ENCODE measurements around the gene CPN1. TPM values are rescaled to one million over a fixed set of nuclear protein-coding genes. Genes with fewer than 3 reads are reported as not detected.
"Not testable (repeated sequence)": the region's sequence is repeated elsewhere in the genome, so short reads cannot be mapped to it uniquely, and the experiment has no call there.

Gene CPN1
- 0.16 TPM for total RNA-seq
- polyA plus RNA-seq: 0.05 TPM

DNA sequence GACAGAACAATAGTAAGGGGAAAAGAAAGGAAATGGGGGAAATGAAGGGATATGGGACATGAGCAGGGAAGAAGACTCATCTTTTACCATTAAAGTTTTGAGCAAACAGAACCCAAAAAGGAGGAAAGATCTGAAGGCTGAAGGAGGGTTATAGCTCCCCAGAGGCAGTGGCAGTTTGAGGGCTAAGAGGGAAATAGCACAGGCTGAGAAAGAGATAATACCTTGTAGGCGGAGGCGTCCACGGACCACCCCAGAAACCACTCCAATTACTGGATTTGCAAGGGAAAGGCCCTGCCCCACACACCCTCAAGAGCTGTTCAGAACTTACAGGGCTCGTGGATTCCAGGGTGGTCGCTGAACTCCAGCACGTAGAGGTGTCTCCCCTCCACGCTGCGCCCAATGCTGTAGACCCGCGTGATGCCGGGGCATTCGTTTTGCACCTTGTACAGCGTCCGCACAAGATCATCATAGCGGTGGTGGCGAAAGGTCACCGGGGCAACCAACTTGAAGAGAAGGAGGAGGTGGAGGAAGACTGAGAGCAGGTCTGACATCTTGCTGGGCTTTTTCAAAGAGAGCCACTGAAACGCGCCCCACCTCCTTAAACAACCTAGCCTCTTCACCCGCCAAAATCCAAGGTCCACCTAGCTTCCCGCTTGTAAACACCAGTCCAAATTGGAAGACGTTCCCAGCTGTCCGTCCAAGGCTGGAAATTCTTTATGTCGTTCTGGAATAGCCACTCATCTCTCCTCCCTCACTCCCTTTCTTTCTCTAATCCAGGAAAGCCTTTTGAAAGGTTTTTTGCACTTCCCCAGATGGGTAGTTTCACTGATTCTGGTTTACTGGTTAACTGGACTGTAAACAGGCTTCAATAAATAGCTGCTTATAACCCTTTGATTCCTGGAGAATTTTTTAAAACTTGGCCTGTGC lies at the start of gene CPN1:
CPN1 (minus strand) TSS at position 795 of the 927 bp plus-strand sequence; CDS start at position 551, 244 bp downstream.
- Histone ChIP-seq H3K27ac (ENCODE audit: low read depth) (no peak within 1 kb of the TSS), H3K36me3 (ENCODE audit: insufficient read depth) (no peaks in the 10 kb centered on the region), H3K4me3 (ENCODE audit: low read depth, low read length) (no peak within 1 kb of the TSS), H3K4me1 (ENCODE audit: insufficient read depth) (no peaks in the 10 kb centered on the region)
- DNase-seq (ENCODE audit: extremely low spot score): no peak
- WGBS: 65% methylated on average over 24 of the region's 24 CpGs

DNA sequence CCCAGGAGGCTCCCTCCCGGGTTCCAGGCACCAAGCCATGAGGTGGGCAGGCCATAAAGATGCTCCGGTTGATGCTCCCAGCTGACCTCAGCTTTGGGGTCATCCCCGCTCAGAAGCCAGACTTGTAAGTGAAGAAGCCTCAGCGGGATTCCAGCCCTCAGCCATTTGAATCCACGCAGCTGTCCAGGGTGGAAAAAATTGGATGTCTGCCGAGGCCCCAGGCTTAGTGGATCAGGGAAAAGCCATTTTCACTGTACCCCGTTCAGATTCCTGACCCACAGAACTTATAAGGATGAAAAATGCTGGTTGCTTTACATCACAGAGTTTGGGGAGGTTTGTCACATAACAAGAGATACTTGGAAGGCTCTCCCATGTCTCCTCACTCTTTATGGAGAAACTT lies 49.2 kb upstream of the CPN1 start:
- H3K4me3 ChIP-seq (ENCODE audit: low read depth, low read length): no peak overlapping the region
- H3K27ac ChIP-seq (ENCODE audit: low read depth): no peak overlapping the region
- no peaks in the 10 kb centered on the region for H3K36me3 ChIP-seq (ENCODE audit: insufficient read depth)
- DNase-seq (ENCODE audit: extremely low spot score): peak; percentile 15
- H3K4me1 ChIP-seq (ENCODE audit: insufficient read depth): no peaks in the 10 kb centered on the region
- WGBS: 33% methylated on average over 7 of the region's 7 CpGs

DNA sequence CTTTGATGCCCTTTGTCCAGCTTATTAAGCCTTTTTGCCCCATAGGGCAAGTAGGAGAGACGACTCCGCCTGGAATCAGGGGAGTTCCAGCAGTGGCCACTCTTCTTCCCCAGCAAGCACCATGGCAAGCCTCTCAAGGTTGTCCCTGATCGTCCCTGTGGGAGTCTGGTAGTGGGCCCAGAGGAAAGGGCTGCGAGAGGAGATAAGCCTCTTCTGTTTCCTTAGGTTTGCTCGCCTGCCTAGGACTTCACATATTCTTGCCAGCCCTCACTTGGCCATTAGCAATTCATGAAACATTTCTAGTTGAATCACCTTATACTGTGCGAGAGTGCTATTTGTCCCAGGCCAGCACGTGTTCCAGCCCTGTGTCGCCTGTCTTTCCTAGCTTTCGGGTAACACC lies 47.8 kb upstream of the CPN1 start:
- Histone ChIP-seq H3K36me3 (ENCODE audit: insufficient read depth) (no peaks in the 10 kb centered on the region), H3K4me3 (ENCODE audit: low read depth, low read length) (no peak overlapping the region), H3K4me1 (ENCODE audit: insufficient read depth) (no peaks in the 10 kb centered on the region), H3K27ac (ENCODE audit: low read depth) (no peak overlapping the region)
- 84% methylated on average over 9 of the region's 9 CpGs for WGBS
- DNase-seq (ENCODE audit: extremely low spot score): no peak

DNA sequence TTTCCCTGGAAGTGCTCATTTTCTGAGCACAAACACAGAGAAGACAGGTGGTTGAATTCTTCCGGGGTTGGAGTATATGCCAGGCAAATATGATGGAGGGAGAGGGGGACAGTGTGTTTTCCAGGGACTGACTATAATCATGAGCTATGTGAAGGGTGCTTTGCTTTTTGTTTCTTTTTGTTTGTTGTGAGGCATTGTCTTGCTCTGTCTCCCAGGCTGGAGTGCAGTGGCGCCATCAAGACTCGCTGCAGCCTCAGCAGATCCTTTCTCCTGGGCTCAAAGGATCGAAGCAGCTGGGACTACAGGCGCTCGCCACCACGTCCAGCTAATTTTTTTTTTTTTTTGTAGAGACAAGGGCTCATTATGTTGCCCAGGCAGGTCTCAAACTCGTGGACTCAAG lies 47.3 kb upstream of the CPN1 start:
- DNase-seq (ENCODE audit: extremely low spot score): no peak
- no peak overlapping the region for H3K27ac ChIP-seq (ENCODE audit: low read depth)
- H3K36me3 ChIP-seq (ENCODE audit: insufficient read depth): no peaks in the 10 kb centered on the region
- H3K4me1 ChIP-seq (ENCODE audit: insufficient read depth): no peaks in the 10 kb centered on the region
- 80% methylated on average over 8 of the region's 8 CpGs for WGBS
- H3K4me3 ChIP-seq (ENCODE audit: low read depth, low read length): no peak overlapping the region

DNA sequence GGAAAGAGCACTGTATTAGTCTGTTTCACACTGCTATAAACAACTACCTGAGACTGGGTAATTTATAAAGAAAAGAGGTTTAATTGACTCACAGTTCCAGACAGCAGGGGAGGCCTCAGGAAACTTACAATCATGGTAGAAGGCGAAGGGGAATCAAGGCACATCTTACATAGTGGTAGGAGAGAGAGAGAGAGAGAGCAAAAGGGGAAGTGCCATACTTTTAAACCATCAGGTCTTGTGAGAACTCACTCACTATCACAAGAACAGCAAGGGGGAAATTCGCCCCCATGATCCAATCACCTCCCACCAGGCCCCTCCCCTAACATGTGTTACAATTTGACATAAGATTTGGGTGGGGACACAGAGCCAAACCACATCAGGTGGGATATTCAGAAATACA lies 43.7 kb upstream of the CPN1 start:
- not testable (repeated sequence) for DNase-seq (ENCODE audit: extremely low spot score); H3K4me3 ChIP-seq (ENCODE audit: low read depth, low read length); H3K36me3 ChIP-seq (ENCODE audit: insufficient read depth); H3K4me1 ChIP-seq (ENCODE audit: insufficient read depth); H3K27ac ChIP-seq (ENCODE audit: low read depth)
- 79% methylated on average over 2 of the region's 2 CpGs for WGBS

DNA sequence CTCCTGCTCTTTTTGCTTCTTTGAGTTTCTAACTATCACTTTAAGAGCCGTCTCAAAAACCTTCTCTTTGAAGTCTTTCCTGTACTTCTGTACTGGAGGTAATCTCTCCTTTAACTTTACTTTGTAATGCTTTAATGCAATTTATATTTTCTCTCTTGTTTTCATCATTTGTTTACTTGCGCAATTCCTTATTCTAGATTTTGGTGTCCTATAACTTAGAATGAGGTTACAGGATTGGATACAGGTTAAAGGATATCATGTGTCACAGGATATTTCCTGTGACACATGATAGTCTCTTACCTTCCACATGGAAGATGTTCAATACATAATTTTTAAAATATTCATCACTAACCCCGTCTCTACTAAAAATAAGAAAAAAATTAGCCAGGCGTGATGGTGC lies 42.4 kb upstream of the CPN1 start:
- Histone ChIP-seq H3K4me3 (ENCODE audit: low read depth, low read length) (no peak overlapping the region), H3K36me3 (ENCODE audit: insufficient read depth) (no peaks in the 10 kb centered on the region), H3K27ac (ENCODE audit: low read depth) (no peak overlapping the region), H3K4me1 (ENCODE audit: insufficient read depth) (no peaks in the 10 kb centered on the region)
- DNase-seq (ENCODE audit: extremely low spot score): no peak
- 92% methylated on average over 4 of the region's 4 CpGs for WGBS

DNA sequence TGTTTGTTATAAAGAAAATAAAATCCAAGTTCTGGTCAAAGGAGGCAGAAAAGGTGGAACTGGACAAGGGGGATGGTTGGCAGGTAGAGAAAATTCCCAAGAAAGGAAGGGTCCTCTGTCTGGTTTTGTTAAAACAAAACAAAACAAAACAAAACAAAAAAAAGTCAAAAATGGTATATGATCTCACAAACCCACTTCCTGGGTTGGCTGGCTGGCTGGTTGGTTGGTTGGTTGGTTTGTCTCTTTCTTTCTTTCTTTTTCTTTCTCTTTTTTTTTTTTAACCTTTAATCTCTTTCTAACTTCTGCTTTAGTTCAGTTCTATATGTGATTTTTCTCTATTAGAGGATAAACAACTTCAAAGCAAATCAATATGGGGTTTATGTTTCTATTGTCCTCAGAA lies 41.1 kb upstream of the CPN1 start:
- H3K36me3 ChIP-seq (ENCODE audit: insufficient read depth): no peaks in the 10 kb centered on the region
- H3K4me1 ChIP-seq (ENCODE audit: insufficient read depth): no peaks in the 10 kb centered on the region
- no peak overlapping the region for H3K4me3 ChIP-seq (ENCODE audit: low read depth, low read length)
- H3K27ac ChIP-seq (ENCODE audit: low read depth): no peak overlapping the region
- DNase-seq (ENCODE audit: extremely low spot score): no peak

DNA sequence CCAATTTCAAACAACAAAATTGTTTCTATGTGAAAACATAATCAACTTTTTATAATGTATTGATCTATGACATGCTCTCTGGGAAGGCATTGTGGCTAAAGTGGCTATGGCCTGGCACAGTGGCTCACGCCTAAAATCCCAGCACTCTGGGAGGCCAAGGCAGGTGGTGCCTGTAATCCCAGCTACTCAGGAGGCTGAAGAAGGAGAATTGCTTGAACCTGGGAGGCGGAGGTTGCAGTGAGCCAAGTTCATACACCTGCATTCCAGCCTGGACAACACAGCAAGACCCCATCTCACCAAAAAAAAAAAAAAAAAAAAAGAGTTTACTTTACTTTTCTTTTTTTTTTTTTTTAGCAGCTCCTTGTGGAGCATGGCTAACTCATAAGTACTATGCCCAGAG lies 38.9 kb upstream of the CPN1 start:
- 91% methylated on average over 2 of the region's 2 CpGs for WGBS
- no peak for DNase-seq (ENCODE audit: extremely low spot score)
- no peak overlapping the region for H3K27ac ChIP-seq (ENCODE audit: low read depth)
- no peak overlapping the region for H3K4me3 ChIP-seq (ENCODE audit: low read depth, low read length)
- H3K4me1 ChIP-seq (ENCODE audit: insufficient read depth): no peaks in the 10 kb centered on the region
- no peaks in the 10 kb centered on the region for H3K36me3 ChIP-seq (ENCODE audit: insufficient read depth)

DNA sequence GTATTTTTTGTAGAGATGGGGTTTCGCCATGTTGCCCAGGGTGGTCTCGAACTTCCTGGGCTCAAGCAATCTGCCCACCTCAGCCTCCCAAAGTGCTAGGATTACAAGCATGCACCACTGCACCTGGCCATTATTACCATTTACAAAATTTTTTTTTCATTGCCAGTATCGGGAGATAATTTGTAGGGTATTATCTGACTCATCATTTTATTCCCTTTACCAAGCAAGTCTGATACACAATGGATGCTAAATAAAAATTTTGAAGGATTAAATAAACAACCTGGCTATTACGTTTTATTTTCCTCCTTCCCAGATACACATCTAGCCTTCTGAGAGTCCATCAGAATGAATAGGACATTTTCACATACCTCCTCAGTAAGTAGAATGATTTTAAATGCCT lies 38.1 kb upstream of the CPN1 start:
- Histone ChIP-seq H3K4me1 (ENCODE audit: insufficient read depth) (no peaks in the 10 kb centered on the region), H3K27ac (ENCODE audit: low read depth) (no peak overlapping the region), H3K4me3 (ENCODE audit: low read depth, low read length) (no peak overlapping the region), H3K36me3 (ENCODE audit: insufficient read depth) (no peaks in the 10 kb centered on the region)
- WGBS: 86% methylated on average over 4 of the region's 4 CpGs
- DNase-seq (ENCODE audit: extremely low spot score): no peak

DNA sequence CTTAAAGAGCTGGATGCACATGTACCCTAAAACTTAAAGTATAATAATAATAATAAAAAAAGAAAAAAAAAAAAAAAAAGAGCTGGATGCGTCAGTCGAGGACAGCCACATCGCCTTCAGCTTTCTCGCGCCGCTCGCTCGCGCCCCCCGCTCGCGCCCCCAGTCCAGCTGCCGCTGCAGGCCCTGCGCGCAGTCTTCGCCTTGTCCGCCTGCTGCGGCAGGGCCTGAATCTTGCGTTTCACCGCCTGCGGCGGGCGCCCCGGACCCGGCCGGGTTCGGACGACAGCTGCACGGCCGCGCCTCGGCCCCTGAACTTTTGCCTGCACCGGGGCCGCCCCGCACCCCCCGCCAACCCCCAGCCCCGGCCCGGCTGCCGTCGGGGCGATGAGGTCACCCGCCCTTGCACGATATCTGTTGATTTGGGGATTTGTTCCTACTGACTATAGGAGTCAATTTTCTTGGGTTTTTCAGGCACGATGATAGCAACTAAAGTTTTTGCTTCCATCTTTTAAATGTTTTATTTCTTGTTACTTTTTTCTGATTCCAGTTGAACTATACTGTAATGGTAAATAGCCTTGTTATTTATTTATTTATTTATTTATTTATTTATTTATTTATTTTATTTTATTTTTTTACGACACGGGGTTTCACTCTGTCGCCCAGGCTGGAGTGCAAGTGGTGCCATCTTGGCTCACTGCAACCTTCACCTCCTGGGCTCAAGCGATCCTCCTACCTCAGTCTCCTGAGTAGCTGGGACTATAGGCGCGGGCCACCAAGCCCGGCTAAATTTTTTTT lies 33.5 kb upstream of the CPN1 start:
- no peaks in the 10 kb centered on the region for H3K4me1 ChIP-seq (ENCODE audit: insufficient read depth)
- H3K36me3 ChIP-seq (ENCODE audit: insufficient read depth): no peaks in the 10 kb centered on the region
- peak overlapping the region; percentile 2 for H3K4me3 ChIP-seq (ENCODE audit: low read depth, low read length)
- 22% methylated on average over 51 of the region's 51 CpGs for WGBS
- no peak for DNase-seq (ENCODE audit: extremely low spot score)
- no peak overlapping the region for H3K27ac ChIP-seq (ENCODE audit: low read depth)

DNA sequence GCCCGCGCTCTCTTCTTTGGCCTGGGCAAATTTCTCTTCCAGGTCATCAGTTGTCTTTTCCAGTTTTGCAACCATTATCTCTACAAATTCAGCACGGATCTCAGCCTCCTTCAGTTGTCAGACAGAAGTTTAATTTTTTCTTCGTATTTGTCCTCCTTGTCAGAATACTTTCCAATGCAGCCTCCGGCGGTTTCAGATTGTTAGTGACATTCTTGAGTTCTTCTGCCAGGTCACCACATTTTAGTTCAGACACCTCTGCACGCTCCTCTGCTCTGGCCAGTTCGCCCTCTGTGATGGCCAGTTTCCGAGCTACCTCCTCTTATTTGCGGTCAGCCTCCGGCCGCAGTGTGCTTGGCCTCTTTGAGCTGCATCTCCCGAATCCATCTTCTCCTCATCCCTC lies 32.8 kb upstream of the CPN1 start:
- no peaks in the 10 kb centered on the region for H3K36me3 ChIP-seq (ENCODE audit: insufficient read depth)
- DNase-seq (ENCODE audit: extremely low spot score): no peak

DNA sequence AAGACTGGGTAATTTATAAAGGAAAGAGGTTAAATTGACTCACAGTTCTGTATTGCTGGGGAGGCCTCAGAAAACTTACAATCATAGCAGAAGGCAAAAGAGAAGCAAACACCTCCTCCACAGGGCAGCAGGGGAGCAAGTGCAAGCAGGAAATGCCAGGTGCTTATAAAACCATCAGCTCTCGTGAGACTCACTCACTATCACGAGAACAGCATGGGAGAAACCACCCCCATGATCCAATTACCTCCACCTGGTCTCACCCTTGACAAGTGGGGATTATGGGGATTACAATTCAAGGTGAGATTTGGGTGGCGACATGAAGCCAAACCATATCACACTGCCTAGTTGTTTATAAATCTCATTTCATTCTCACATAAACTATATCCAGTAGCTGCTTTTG lies 28.0 kb upstream of the CPN1 start:
- WGBS: 40% methylated on average over 3 of the region's 3 CpGs
- DNase-seq (ENCODE audit: extremely low spot score): no peak
- Histone ChIP-seq H3K4me3 (ENCODE audit: low read depth, low read length) (no peak overlapping the region), H3K27ac (ENCODE audit: low read depth) (no peak overlapping the region), H3K4me1 (ENCODE audit: insufficient read depth) (no peaks in the 10 kb centered on the region), H3K36me3 (ENCODE audit: insufficient read depth) (no peaks in the 10 kb centered on the region)

More for the DNA sequence above, 32.8 kb upstream of the CPN1 start:
- no peaks in the 10 kb centered on the region for H3K4me1 ChIP-seq (ENCODE audit: insufficient read depth)
- WGBS: 92% methylated on average over 13 of the region's 13 CpGs
- no peak overlapping the region for H3K27ac ChIP-seq (ENCODE audit: low read depth)
- no peak overlapping the region for H3K4me3 ChIP-seq (ENCODE audit: low read depth, low read length)

DNA sequence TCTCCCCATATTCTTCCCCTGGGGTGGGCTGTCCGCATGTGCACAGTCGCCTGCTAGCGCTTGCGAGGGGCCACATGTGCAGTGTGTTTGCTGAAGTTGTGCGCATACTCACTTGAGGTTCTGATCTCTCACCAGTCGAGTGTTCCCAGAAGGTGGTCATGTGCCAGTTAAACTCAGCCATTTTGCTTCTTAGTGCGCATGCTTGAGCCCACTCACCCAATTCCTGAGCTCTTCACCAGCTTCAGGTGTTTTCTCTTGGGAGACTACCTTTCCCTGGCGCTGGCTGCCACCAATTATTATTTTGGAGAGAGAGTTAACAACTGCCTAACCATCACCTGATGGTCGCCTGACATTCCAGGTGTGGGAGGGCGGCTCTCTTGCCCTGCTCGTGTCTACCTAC lies 25.2 kb upstream of the CPN1 start:
- Histone ChIP-seq H3K4me3 (ENCODE audit: low read depth, low read length) (no peak overlapping the region), H3K36me3 (ENCODE audit: insufficient read depth) (no peaks in the 10 kb centered on the region), H3K4me1 (ENCODE audit: insufficient read depth) (no peaks in the 10 kb centered on the region), H3K27ac (ENCODE audit: low read depth) (no peak overlapping the region)
- 79% methylated on average over 11 of the region's 11 CpGs for WGBS
- no peak for DNase-seq (ENCODE audit: extremely low spot score)

DNA sequence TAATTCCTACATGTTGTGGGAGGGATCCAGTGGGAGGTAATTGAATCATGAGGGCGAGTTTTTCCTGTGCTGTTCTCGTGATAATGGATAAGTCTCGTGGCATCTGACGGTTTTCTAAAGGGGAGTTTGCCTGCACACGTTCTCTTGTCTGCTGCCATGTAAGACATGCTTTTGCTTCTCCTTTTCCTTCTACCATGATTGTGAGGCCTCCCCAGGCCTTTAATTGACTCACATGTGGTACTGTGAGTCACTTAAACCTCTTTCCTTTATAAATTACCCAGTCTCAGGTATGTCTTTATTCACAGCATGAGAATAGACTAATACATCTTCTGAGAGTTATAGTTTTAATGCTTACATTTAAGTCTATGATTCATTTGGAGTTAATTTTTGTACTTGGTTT lies 22.6 kb upstream of the CPN1 start:
- DNase-seq (ENCODE audit: extremely low spot score): no peak
- 87% methylated on average over 5 of the region's 5 CpGs for WGBS
- no peaks in the 10 kb centered on the region for H3K36me3 ChIP-seq (ENCODE audit: insufficient read depth)
- no peak overlapping the region for H3K4me3 ChIP-seq (ENCODE audit: low read depth, low read length)
- no peak overlapping the region for H3K27ac ChIP-seq (ENCODE audit: low read depth)
- H3K4me1 ChIP-seq (ENCODE audit: insufficient read depth): no peaks in the 10 kb centered on the region
